ENCODE measurements around the gene NOL4L. TPM values are rescaled to one million over a fixed set of nuclear protein-coding genes. Genes with fewer than 3 reads are reported as not detected.

NOL4L gene
- polyA plus RNA-seq, 1 donor (not counting 4 experiments of a cell fraction or from before 2014, with no cell fraction given), result 1.0 TPM

DNA sequence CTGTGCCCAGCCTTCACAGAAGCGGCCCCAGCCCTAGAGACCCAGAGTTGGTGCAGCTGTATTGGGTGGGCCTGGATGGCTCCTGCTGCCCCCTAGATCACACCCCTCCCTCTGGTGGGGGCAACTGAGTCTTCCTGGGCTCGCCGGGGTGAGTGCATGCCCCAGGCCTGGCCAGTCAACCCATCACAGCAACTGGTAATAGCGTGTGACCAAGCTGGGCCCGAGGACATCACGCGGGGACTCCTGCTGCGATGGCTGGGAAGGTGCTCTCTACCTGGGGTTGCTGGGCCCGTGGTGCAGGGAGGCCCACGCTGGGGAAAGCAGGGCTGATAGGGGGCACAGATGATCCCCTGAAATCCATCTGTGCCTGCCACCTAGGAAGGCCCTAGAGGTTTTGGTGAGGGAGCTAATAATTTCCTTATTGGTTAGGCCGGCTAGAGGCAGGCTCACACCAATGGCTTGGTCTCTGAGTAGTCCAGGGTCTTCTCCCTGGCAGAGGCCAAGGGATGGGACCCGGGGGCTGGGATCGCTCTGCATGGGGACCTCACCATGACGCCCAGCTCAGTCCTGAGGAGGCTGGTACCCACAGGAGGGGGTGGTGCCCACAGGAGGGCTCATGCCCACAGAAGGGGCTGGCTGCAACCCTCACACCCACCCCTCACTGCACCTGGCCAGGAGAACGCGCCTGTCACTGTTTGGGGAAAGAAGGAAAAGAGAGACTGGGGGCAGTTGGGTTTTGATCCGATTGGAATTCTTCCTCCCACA, 123.1 kb downstream of the NOL4L start:
- no peaks in the 10 kb centered on the region for H3K79me2 ChIP-seq (ENCODE audit: control insufficient read depth, insufficient read depth, low read length)
- TF ChIP-seq EZH2 (IDR thresholded peaks at IDR 0.05; ENCODE audit: low read length), result no peak
- TF ChIP-seq, protein P1, sequence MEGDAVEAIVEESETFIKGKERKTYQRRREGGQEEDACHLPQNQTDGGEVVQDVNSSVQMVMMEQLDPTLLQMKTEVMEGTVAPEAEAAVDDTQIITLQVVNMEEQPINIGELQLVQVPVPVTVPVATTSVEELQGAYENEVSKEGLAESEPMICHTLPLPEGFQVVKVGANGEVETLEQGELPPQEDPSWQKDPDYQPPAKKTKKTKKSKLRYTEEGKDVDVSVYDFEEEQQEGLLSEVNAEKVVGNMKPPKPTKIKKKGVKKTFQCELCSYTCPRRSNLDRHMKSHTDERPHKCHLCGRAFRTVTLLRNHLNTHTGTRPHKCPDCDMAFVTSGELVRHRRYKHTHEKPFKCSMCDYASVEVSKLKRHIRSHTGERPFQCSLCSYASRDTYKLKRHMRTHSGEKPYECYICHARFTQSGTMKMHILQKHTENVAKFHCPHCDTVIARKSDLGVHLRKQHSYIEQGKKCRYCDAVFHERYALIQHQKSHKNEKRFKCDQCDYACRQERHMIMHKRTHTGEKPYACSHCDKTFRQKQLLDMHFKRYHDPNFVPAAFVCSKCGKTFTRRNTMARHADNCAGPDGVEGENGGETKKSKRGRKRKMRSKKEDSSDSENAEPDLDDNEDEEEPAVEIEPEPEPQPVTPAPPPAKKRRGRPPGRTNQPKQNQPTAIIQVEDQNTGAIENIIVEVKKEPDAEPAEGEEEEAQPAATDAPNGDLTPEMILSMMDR (optimal IDR thresholded peaks at IDR 0.05 in 1 of 3, IDR thresholded peaks at IDR 0.05 in 1 of 3, conservative IDR thresholded peaks at IDR 0.05 in 1 of 3; ENCODE audit: extremely low read depth in 1 of 3, insufficient read depth in 2 of 3, low read length in 3 of 3), result no peak
- no peak overlapping the region for H2AFZ ChIP-seq (ENCODE audit: control insufficient read depth, low read length)
- H3K4me2 ChIP-seq (ENCODE audit: control insufficient read depth, extremely low read depth, insufficient read depth, low read depth, low read length), result no peak overlapping the region
- DNase-seq (ENCODE audit: low read depth, low spot score), result no peak
- H3K4me1 ChIP-seq (ENCODE audit: control insufficient read depth, extremely low read depth, insufficient read depth, low read length), result no peaks in the 10 kb centered on the region
- no peaks in the 10 kb centered on the region for H3K36me3 ChIP-seq (ENCODE audit: control insufficient read depth in 2 of 2, extremely low read depth in 1 of 2, insufficient read depth in 2 of 2, low read length in 2 of 2)
- no peaks in the 10 kb centered on the region for H4K20me1 ChIP-seq (ENCODE audit: control insufficient read depth, extremely low read depth, insufficient read depth, low read length)
- H3K27ac ChIP-seq (ENCODE audit: control insufficient read depth, insufficient read depth, low read length), result no peak overlapping the region
- dilution Hi-C loops (cut with MboI; ENCODE audit: extremely low pct_ligation_motif_present, low sequenced_read_pairs), result no loop called here
- no peaks in the 10 kb centered on the region for H3K27me3 ChIP-seq (ENCODE audit: control insufficient read depth, extremely low read depth, insufficient read depth, low read length)
- no peaks in the 10 kb centered on the region for H3K9me3 ChIP-seq (ENCODE audit: control insufficient read depth, low read depth, low read length)
- H3K9ac ChIP-seq (ENCODE audit: control insufficient read depth, extremely low read depth, insufficient read depth, low read length), result no peak overlapping the region
- no peak overlapping the region for H3K4me3 ChIP-seq (ENCODE audit: control insufficient read depth in 2 of 3, extremely low read depth in 1 of 3, insufficient read depth in 2 of 3, low read depth in 1 of 3, low read length in 3 of 3)
- no peaks in the 10 kb centered on the region for H3K9me1 ChIP-seq (ENCODE audit: control insufficient read depth, extremely low read depth, insufficient read depth, low read length)
- no peak for FAIRE-seq

DNA sequence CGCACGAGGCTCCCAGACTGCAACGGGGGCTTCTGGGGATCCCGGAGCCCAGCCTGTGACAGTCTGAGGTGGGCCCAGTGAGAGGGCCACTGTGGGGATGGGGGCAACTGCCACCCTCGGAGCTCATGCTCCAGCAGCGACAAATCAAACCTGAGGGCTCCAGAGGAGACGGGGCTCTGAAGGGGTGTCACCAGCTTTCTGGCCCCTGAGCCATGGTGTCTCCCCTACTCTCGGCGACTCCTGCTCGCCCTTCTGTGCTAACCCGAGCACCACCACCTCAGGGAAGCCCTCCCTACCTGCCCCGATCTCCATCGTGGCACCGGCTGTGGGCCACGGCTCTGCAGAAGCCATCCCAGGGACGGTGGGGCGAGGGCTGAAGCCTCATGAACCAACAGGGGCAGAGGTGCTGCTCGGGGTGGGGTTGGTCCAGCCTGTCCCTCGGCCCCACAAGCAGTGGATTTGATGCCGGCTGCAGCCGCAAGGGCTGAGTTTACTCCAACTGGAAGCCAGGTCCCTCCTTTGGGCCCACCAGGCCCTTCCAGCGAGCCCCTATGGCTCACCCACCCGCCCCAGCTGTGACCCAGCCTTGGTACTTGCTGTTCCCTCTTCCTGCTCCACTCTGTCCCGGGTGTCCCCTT, 124.3 kb downstream of the NOL4L start:
- Histone ChIP-seq H3K27ac (ENCODE audit: control insufficient read depth, insufficient read depth, low read length) (no peak overlapping the region), H4K20me1 (ENCODE audit: control insufficient read depth, extremely low read depth, insufficient read depth, low read length) (no peaks in the 10 kb centered on the region), H3K36me3 (ENCODE audit: control insufficient read depth in 2 of 2, extremely low read depth in 1 of 2, insufficient read depth in 2 of 2, low read length in 2 of 2) (no peaks in the 10 kb centered on the region), H3K9ac (ENCODE audit: control insufficient read depth, extremely low read depth, insufficient read depth, low read length) (no peak overlapping the region), H2AFZ (ENCODE audit: control insufficient read depth, low read length) (no peak overlapping the region), H3K9me1 (ENCODE audit: control insufficient read depth, extremely low read depth, insufficient read depth, low read length) (no peaks in the 10 kb centered on the region), H3K27me3 (ENCODE audit: control insufficient read depth, extremely low read depth, insufficient read depth, low read length) (no peaks in the 10 kb centered on the region), H3K4me3 (ENCODE audit: control insufficient read depth in 2 of 3, extremely low read depth in 1 of 3, insufficient read depth in 2 of 3, low read depth in 1 of 3, low read length in 3 of 3) (no peak overlapping the region), H3K9me3 (ENCODE audit: control insufficient read depth, low read depth, low read length) (no peaks in the 10 kb centered on the region), H3K79me2 (ENCODE audit: control insufficient read depth, insufficient read depth, low read length) (no peaks in the 10 kb centered on the region), H3K4me2 (ENCODE audit: control insufficient read depth, extremely low read depth, insufficient read depth, low read depth, low read length) (no peak overlapping the region), H3K4me1 (ENCODE audit: control insufficient read depth, extremely low read depth, insufficient read depth, low read length) (no peaks in the 10 kb centered on the region)
- no peak for TF ChIP-seq EZH2 (IDR thresholded peaks at IDR 0.05; ENCODE audit: low read length)
- TF ChIP-seq, protein P1 (optimal IDR thresholded peaks at IDR 0.05 in 1 of 3, IDR thresholded peaks at IDR 0.05 in 1 of 3, conservative IDR thresholded peaks at IDR 0.05 in 1 of 3; ENCODE audit: extremely low read depth in 1 of 3, insufficient read depth in 2 of 3, low read length in 3 of 3), result no peak
- dilution Hi-C loops (cut with MboI; ENCODE audit: extremely low pct_ligation_motif_present, low sequenced_read_pairs), result no loop called here
- DNase-seq (ENCODE audit: low read depth, low spot score), result no peak
- FAIRE-seq, result no peak

All from keratinocyte (primary cell).